ENCODE results near the gene RPL41.

Gene RPL41

GRCh38 chr12:56116267-56117081 lies at the start of gene RPL41:
TSS of gene RPL41 (plus strand) at chr12:56116633.
- TF ChIP-seq GATA3 (IDR thresholded peaks at IDR 0.05; ENCODE audit: low read depth, low read length) (no peak), GATA2 (IDR thresholded peaks at IDR 0.05; ENCODE audit: low read depth, low read length) (no peak)

DNA sequence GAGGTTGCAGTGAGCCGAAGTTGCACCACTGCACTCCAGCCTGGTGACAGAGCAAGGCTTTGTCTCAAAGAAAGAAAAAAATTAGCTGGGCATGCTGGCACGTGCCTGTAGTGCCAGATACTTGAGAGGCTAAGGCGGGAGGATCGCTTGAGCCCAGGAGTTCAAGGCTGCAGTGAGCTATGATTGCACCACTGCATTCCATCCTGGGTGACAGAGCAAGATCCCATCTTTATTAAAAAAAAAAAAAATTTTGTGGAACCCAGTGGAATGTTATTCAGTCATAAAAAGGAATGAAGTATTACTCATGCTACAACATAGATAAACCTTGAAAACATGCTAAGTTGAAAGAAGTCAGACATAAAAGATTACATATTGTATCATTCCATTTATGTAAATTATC lies 44.8 kb upstream of the RPL41 start:
- no peak for TF ChIP-seq GATA2 (IDR thresholded peaks at IDR 0.05; ENCODE audit: low read depth, low read length)
- TF ChIP-seq GATA3 (IDR thresholded peaks at IDR 0.05; ENCODE audit: low read depth, low read length): no peak

DNA sequence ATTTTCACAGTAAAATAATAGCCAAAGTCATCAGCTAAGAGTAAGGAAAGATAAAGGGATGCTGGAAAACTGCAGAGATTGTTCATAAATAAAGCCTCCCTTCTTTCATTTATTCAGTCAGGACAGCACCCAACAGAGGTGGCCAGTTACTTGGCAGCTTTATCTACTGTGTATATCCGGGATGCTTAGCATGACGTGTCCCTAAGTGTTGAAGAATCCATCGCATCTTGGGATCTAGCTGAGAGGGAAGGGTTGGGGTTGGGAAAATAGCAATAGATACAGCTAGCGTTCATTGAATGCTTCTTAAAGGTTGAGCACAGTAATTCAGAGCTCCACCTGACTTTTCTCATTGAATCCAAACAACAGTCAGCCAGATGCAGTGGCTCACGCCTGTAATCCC lies 42.0 kb upstream of the RPL41 start:
- TF ChIP-seq GATA2 (IDR thresholded peaks at IDR 0.05; ENCODE audit: low read depth, low read length): no peak
- TF ChIP-seq GATA3 (IDR thresholded peaks at IDR 0.05; ENCODE audit: low read depth, low read length): no peak

GRCh38 chr12:56078427-56078826 lies 38.0 kb upstream of the RPL41 start:
- no peak for TF ChIP-seq GATA2 (IDR thresholded peaks at IDR 0.05; ENCODE audit: low read depth, low read length)
- no peak for TF ChIP-seq GATA3 (IDR thresholded peaks at IDR 0.05; ENCODE audit: low read depth, low read length)

DNA sequence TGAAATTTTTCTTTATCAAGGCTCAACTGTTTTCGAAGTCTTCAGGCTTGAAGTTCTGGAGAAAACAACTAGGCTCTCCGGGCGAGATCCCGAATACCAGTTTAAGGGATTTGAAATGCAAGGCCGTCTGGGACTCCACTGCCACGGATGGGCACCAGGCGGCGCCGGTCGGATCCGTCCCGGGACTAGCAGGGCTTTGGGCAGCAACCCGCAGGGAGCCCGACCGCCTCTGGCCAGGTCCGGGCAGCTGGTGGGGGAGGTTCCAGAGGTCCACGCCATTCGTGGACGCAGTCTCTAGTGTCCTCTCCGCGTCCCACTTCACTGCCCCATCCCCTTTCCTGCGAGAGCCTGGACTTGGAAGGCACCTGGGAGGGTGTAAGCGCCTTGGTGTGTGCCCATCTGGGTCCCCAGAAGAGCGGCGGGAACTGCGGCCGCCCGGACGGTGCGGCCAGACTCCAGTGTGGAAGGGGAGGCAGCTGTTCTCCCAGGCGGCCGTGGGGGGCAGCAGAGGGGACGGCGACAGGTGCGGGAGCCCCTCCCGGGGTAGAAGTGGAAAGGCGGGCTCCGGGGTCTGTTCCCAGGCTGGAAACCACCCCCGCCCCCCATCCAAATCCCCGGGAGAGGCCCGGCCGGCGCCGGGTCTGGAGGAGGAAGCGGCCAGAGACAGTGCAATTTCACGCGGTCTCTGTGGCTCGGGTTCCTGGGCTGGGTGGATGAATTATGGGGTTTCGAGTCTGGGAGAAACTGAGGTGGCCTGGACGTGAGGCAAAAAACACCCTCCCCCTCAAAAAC lies 37.3 kb upstream of the RPL41 start:
- TF ChIP-seq GATA3 (IDR thresholded peaks at IDR 0.05; ENCODE audit: low read depth, low read length) (no peak), GATA2 (IDR thresholded peaks at IDR 0.05; ENCODE audit: low read depth, low read length) (no peak)

DNA sequence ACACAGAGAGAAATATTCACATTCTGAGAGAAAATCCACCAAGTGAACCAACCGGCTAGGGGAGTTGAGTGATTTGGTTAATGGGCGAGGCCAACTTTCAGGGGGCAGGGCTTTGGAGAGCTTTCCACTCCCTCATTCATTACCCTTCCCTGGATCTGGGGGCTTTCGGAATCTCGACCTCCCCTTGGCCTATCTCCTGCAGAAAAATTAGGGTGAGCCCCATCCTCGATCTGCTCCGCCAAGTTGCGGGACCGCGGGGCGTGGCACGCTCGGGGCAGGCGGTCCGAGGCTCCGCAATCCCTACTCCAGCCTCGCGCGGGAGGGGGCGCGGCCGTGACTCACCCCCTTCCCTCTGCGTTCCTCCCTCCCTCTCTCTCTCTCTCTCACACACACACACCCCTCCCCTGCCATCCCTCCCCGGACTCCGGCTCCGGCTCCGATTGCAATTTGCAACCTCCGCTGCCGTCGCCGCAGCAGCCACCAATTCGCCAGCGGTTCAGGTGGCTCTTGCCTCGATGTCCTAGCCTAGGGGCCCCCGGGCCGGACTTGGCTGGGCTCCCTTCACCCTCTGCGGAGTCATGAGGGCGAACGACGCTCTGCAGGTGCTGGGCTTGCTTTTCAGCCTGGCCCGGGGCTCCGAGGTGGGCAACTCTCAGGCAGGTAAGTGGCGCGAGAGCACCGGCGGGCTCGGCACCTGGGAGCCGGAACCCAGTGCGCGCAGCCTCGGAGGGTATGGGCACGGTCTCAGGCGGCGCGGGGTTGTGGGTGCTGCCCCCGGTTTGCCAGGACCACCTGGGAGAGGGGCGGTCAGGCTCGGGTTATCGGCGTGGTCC lies 36.5 kb upstream of the RPL41 start, which contains the start of gene ERBB3:
Gene ERBB3, plus strand, starts transcription at position 443 of the 833 bp plus-strand sequence. Its CDS starts 136 bp downstream, at position 579.
- TF ChIP-seq GATA2 (IDR thresholded peaks at IDR 0.05; ENCODE audit: low read depth, low read length) (no peak), GATA3 (IDR thresholded peaks at IDR 0.05; ENCODE audit: low read depth, low read length) (no peak)

GRCh38 chr12:56080556-56081138 lies 35.8 kb upstream of the RPL41 start:
- TF ChIP-seq GATA2 (IDR thresholded peaks at IDR 0.05; ENCODE audit: low read depth, low read length) (no peak), GATA3 (IDR thresholded peaks at IDR 0.05; ENCODE audit: low read depth, low read length) (no peak)

DNA sequence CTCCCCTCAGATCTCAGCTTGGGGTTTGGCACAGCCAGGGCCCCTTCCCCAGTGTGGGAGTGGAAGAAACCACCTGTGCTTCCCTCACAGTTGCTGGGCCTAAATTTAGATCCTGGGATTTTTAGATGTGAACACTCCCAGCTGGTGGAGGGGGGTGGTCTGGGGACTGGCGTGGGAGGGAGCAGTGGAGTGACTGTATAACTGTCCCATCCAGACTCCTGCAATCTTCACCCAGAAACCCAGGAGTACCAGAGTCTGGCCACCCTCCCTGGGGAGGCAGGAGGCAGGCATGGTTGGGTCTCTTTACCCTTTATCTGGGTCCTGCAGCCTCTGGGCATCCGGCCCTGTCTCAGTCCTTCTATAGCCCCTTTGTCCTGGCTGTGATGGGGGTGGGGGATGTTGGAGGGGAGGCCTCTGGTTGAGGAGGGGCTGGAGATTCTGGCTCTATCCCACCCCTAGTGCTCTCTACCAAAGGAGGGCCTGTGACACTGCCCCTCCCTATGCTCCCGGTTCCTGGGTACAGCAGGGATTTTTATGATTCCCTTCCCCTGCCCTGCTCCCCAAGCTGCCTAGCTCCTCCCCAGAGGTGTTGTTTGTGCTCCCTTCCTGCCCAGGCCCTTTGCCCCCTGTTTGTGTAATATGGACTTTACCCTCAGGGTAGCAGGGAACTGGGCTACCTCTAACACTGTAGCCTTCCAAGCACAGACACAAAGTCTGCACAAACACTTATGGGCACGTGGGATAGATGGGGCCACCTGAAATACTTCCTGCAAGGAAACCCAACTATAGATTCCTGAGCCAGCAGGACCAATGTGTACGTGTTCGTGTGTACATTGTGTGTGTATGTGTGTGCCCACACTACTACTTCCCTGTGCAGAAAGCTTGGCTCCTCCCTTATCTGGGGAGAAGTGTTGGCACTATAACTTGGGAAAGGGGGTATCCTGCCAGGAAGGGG lies 34.8 kb upstream of the RPL41 start:
- TF ChIP-seq GATA2 (IDR thresholded peaks at IDR 0.05; ENCODE audit: low read depth, low read length) (no peak), GATA3 (IDR thresholded peaks at IDR 0.05; ENCODE audit: low read depth, low read length) (no peak)

DNA sequence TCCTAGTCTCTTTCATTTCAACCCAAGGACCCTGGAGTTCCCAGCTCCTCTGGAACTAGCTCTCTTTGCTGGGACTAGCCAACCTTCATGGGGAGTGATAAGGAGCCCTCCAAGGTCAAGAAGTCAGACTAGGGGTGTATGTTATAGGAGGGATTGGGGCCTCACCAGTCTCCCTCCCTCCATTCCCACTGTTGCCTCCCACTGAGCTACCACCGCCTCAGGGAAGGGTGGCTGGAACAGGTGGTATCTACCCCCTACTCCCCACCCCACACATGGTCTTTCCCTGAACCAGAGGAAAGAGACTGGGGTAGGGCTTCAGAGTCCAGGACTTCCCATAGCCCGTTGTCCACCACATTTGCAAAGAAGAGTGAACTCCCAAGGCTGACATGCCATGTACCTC lies 34.1 kb upstream of the RPL41 start:
- TF ChIP-seq GATA3 (IDR thresholded peaks at IDR 0.05; ENCODE audit: low read depth, low read length) (no peak), GATA2 (IDR thresholded peaks at IDR 0.05; ENCODE audit: low read depth, low read length) (no peak)

- TF ChIP-seq GATA2 (IDR thresholded peaks at IDR 0.05; ENCODE audit: low read depth, low read length): no peak
Measured at GRCh38 chr12:56082967-56083366, 33.5 kb upstream of the RPL41 start.

- TF ChIP-seq GATA2 (IDR thresholded peaks at IDR 0.05; ENCODE audit: low read depth, low read length) (no peak), GATA3 (IDR thresholded peaks at IDR 0.05; ENCODE audit: low read depth, low read length) (no peak)
Measured at GRCh38 chr12:56084958-56085543, 31.4 kb upstream of the RPL41 start.

DNA sequence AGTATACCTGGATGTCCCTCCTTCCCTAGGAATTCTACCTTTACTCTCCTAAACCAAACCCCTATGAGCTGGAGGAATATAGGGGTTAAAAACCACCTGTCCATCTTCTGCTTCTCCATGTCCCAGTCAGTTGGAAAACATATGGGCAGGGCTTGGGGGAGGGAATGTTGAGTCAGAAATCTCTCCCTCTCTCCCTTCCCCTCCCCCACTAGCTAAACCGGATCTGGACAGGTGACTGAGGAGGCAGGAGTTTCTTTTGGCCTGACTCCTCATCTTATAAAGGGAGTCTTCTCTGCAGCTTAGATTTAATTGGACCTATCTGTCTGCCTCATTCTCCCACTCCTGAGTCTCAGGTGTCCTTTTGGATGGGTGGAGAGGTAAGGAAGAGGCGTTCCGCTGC lies 30.3 kb upstream of the RPL41 start:
- TF ChIP-seq GATA3 (IDR thresholded peaks at IDR 0.05; ENCODE audit: low read depth, low read length): no peak
- TF ChIP-seq GATA2 (IDR thresholded peaks at IDR 0.05; ENCODE audit: low read depth, low read length): no peak

Measured in SH-SY5Y (cell line).